Measurements from ENCODE around the gene CORO6. TPM values are rescaled to one million over a fixed set of nuclear protein-coding genes. Genes with fewer than 3 reads are reported as not detected.

The CORO6 gene
- polyA plus RNA-seq, 2 donors, result 12.6 to 22.5 TPM

DNA sequence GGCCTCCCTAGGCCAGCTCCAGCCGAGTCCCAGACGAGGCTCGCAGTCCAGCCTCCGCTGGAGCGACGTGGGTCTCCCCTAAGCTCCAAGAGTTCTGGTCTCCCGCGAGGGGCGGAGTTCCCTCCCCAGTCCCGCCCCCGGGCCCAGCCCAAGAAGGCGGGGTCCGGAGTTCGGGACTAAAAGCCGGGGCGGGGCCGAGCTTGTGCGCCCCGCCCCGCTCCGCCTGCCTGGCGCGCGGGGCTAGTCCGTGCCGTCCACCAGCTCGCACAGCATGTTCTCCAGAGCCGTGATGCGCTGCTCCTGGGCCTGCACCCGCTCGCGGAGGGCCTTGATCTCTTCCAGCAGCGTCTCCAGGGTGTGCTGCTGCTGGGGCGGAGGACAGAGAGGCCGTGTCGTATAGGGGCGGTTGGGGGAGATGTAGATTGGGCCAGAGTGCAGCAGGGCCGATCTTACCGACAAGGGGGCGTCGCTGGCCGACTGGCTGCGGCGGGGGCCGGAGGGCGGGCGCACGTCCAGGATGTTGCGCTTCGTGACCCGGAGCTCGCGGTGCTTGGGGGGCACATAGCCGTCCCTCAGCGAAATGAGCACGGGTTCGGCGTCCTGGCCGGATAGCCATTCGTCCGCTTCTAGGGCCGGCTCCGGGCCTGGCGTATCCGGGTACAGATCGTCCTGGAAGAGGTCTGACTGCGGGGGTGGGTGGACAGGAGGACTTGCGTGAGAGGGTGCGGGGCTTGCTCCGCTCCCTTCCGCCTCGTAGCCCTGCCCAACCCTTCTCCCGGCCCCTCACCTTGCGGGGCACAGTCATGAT lies 7.0 kb downstream of the CORO6 start:
- peak overlapping the region; percentile 17 to 26 for H3K4me3 ChIP-seq (ENCODE audit: low read depth in 1 of 2, low read length in 2 of 2)
- WGBS, 2 donors, result 5 to 8% methylated on average over 65 to 74 of the region's 74 CpGs
- H3K4me1 ChIP-seq (ENCODE audit: control insufficient read depth in 2 of 2, insufficient read depth in 2 of 2, low read length in 1 of 2), result peaks cover 4 to 35% of the 10 kb centered on the region in 2 donors
- no peaks in the 10 kb centered on the region for H3K27me3 ChIP-seq (ENCODE audit: control insufficient read depth in 1 of 2, insufficient read depth in 2 of 2, low read length in 2 of 2)
- peak overlapping the region; percentile 40 to 44 for H3K27ac ChIP-seq (ENCODE audit: low read depth in 2 of 2, low read length in 1 of 2)
- no peaks in the 10 kb centered on the region for H3K36me3 ChIP-seq (ENCODE audit: control insufficient read depth in 2 of 2, insufficient read depth in 2 of 2, low read length in 1 of 2)
- H3K9me3 ChIP-seq (ENCODE audit: control insufficient read depth in 2 of 2, insufficient read depth in 1 of 2, low read depth in 1 of 2, low read length in 1 of 2), result no peaks in the 10 kb centered on the region

DNA sequence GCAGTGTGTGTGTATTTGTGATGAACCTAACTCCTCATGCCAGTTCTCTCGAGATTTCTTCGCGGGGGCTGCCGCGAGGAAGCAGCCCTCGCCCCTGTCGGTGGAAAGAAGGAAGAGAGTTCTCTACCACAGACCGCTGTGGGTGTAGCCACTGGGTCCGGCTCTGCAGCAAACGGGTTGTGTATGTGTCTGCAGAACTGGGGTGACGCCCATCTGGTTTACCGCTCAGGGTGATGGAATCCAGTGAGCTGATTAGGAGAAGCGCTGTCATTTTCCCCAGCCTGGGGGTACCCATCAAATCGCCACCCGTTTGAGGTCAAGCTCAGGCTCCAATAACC lies 7.7 kb downstream of the CORO6 start:
- Histone ChIP-seq H3K4me3 (ENCODE audit: low read depth in 1 of 2, low read length in 2 of 2) (peak overlapping the region; percentile 16 to 26), H3K36me3 (ENCODE audit: control insufficient read depth in 2 of 2, insufficient read depth in 2 of 2, low read length in 1 of 2) (no peaks in the 10 kb centered on the region), H3K27me3 (ENCODE audit: control insufficient read depth in 1 of 2, insufficient read depth in 2 of 2, low read length in 2 of 2) (no peaks in the 10 kb centered on the region), H3K27ac (ENCODE audit: low read depth in 2 of 2, low read length in 1 of 2) (peak overlapping the region in 1 of 2 donors; percentile 3), H3K9me3 (ENCODE audit: control insufficient read depth in 2 of 2, insufficient read depth in 1 of 2, low read depth in 1 of 2, low read length in 1 of 2) (no peaks in the 10 kb centered on the region), H3K4me1 (ENCODE audit: control insufficient read depth in 2 of 2, insufficient read depth in 2 of 2, low read length in 1 of 2) (peaks cover 4 to 35% of the 10 kb centered on the region in 2 donors)
- WGBS, 2 donors, result 18 to 21% methylated on average over 15 of the region's 15 CpGs

DNA sequence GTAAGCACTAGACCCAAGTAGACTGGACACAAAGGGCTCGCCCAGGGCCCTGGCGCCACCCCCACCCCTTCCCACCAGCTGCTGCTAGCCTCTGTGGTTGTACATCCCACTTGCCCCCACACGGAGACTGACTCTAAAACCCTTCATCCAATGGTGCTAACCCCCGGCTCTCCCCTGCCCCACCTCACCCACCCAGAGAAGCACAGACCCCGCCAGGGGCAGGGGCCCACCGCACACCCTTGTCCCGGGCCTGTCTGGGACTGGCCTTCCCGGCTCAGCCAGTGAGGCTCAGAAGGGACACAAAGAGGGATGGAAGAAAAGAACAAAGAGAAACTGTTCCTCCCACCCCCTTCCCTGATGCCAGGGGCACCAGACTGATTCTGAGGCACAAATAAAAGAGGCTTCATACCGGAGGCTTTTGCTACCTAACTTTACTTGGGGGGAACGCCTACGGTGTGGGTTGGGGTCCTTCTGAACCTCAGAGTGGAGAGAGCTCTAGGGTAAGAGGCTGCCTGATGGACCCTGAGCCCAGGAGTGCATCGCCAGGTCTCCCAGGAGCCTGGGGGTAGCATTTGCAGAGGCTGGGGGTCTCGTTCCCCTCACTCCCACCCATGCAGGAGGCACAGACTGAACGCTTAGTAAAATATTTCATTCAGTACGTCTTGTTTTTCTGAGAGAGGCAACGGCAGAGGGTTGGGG lies 8.2 kb downstream of the CORO6 start:
- Histone ChIP-seq H3K4me3 (ENCODE audit: low read depth in 1 of 2, low read length in 2 of 2) (no peak overlapping the region), H3K36me3 (ENCODE audit: control insufficient read depth in 2 of 2, insufficient read depth in 2 of 2, low read length in 1 of 2) (no peaks in the 10 kb centered on the region), H3K9me3 (ENCODE audit: control insufficient read depth in 2 of 2, insufficient read depth in 1 of 2, low read depth in 1 of 2, low read length in 1 of 2) (no peaks in the 10 kb centered on the region), H3K4me1 (ENCODE audit: control insufficient read depth in 2 of 2, insufficient read depth in 2 of 2, low read length in 1 of 2) (peaks cover 4 to 35% of the 10 kb centered on the region in 2 donors), H3K27me3 (ENCODE audit: control insufficient read depth in 1 of 2, insufficient read depth in 2 of 2, low read length in 2 of 2) (no peaks in the 10 kb centered on the region), H3K27ac (ENCODE audit: low read depth in 2 of 2, low read length in 1 of 2) (no peak overlapping the region)
- WGBS, 2 donors, result 55 to 63% methylated on average over 16 of the region's 16 CpGs

DNA sequence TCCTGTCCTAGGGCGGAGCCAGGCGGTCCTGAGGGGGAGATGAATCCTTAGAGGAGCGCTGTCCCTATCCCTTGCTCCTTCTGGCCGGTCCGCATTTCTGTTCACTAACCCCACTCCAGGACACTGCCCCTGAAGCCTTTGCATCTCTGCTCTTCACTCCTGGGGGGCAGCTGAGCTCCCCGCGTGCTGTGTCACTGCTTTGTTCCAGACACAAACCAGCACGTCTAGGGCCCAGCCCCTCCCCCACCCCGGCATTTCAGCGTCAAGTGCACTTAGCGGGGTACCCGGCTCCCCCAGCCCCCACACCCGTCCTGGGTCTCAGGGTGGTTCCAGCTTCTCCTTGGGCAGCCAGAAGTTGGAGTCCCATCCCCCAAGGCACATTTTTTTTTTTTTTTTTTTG lies 8.9 kb downstream of the CORO6 start:
- no peaks in the 10 kb centered on the region for H3K9me3 ChIP-seq (ENCODE audit: control insufficient read depth in 2 of 2, insufficient read depth in 1 of 2, low read depth in 1 of 2, low read length in 1 of 2)
- no peak overlapping the region for H3K4me3 ChIP-seq (ENCODE audit: low read depth in 1 of 2, low read length in 2 of 2)
- no peaks in the 10 kb centered on the region for H3K27me3 ChIP-seq (ENCODE audit: control insufficient read depth in 1 of 2, insufficient read depth in 2 of 2, low read length in 2 of 2)
- H3K27ac ChIP-seq (ENCODE audit: low read depth in 2 of 2, low read length in 1 of 2), result no peak overlapping the region
- no peaks in the 10 kb centered on the region for H3K36me3 ChIP-seq (ENCODE audit: control insufficient read depth in 2 of 2, insufficient read depth in 2 of 2, low read length in 1 of 2)
- WGBS, 2 donors, result 21 to 29% methylated on average over 13 of the region's 13 CpGs
- peaks cover 4 to 35% of the 10 kb centered on the region in 2 donors for H3K4me1 ChIP-seq (ENCODE audit: control insufficient read depth in 2 of 2, insufficient read depth in 2 of 2, low read length in 1 of 2)

DNA sequence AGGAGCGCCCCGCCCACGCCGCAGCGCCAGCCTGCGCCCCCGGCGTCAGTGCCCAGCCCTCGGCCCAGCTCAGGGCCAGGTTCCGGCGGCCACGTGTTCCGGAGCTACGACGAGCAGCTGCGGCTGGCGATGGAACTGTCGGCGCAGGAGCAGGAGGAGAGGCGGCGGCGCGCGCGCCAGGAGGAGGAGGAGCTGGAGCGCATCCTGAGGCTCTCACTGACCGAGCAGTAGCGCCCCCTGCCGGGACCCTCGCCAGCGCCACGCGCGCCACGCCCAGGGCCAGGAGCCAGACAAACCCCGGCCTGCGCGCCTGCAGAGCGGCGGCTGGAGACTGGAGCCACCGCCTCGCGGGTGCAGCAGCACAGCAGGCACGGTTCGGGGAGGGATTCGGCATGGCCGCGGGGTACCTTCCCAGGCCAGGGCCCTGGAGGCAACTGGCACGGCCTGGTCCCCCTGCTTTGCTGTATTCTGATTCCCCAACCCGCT lies 9.3 kb downstream of the CORO6 start:
- H3K4me1 ChIP-seq (ENCODE audit: control insufficient read depth in 2 of 2, insufficient read depth in 2 of 2, low read length in 1 of 2), result peaks cover 4 to 32% of the 10 kb centered on the region in 2 donors
- no peak overlapping the region for H3K27ac ChIP-seq (ENCODE audit: low read depth in 2 of 2, low read length in 1 of 2)

DNA sequence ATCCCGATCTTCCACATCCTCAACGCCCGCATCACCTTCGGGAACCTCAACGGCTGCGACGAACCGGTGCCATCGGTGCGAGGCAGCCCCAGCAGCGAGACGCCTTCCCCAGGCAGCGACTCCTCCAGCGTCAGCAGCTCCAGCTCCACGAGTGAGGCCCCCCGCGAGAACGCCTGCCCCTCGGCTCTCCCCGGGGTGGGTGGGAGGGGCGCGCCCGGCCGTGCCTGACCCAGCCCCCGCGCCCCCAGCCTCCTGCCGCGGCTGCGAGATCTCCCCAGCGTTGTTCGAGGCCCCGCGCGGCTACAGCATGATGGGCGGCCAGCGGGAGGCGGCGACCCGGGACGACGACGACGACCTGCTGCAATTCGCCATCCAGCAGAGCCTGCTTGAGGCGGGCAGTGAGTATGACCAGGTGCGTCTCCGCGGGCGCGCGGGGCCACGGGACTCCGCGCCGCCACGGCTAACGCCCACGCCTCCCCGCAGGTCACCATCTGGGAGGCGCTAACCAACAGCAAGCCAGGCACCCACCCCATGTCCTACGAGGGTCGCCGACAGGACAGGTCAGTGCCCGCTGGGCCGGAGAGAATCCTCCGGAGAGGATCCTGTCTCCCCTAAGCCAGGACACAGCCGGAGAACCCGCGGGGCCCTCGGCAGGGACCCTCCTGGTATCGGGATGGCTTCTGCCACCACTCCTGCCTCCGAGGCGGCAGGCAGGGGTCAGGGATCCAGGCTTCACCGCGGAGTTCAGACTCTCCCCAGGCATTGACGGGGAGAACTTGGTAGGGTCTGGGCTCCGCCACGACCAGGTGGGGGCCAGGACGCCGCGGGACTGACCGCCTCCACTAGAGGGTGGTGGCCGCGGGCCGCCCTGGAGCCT lies 10.1 kb downstream of the CORO6 start:
- WGBS, 2 donors, result 58 to 72% methylated on average over 85 of the region's 85 CpGs
- no peaks in the 10 kb centered on the region for H3K9me3 ChIP-seq (ENCODE audit: control insufficient read depth in 2 of 2, insufficient read depth in 1 of 2, low read depth in 1 of 2, low read length in 1 of 2)
- no peaks in the 10 kb centered on the region for H3K27me3 ChIP-seq (ENCODE audit: control insufficient read depth in 1 of 2, insufficient read depth in 2 of 2, low read length in 2 of 2)
- H3K36me3 ChIP-seq (ENCODE audit: control insufficient read depth in 2 of 2, insufficient read depth in 2 of 2, low read length in 1 of 2), result no peaks in the 10 kb centered on the region
- no peak overlapping the region for H3K27ac ChIP-seq (ENCODE audit: low read depth in 2 of 2, low read length in 1 of 2)
- peaks cover 2 to 31% of the 10 kb centered on the region in 2 donors for H3K4me1 ChIP-seq (ENCODE audit: control insufficient read depth in 2 of 2, insufficient read depth in 2 of 2, low read length in 1 of 2)
- H3K4me3 ChIP-seq (ENCODE audit: low read depth in 1 of 2, low read length in 2 of 2), result no peak overlapping the region

More for the DNA sequence above, 9.3 kb downstream of the CORO6 start:
- Histone ChIP-seq H3K4me3 (ENCODE audit: low read depth in 1 of 2, low read length in 2 of 2) (peak overlapping the region in 1 of 2 donors; percentile 5), H3K9me3 (ENCODE audit: control insufficient read depth in 2 of 2, insufficient read depth in 1 of 2, low read depth in 1 of 2, low read length in 1 of 2) (no peaks in the 10 kb centered on the region), H3K36me3 (ENCODE audit: control insufficient read depth in 2 of 2, insufficient read depth in 2 of 2, low read length in 1 of 2) (no peaks in the 10 kb centered on the region), H3K27me3 (ENCODE audit: control insufficient read depth in 1 of 2, insufficient read depth in 2 of 2, low read length in 2 of 2) (no peaks in the 10 kb centered on the region)
- 1 to 2% methylated on average over 37 to 50 of the region's 50 CpGs for WGBS, 2 donors

DNA sequence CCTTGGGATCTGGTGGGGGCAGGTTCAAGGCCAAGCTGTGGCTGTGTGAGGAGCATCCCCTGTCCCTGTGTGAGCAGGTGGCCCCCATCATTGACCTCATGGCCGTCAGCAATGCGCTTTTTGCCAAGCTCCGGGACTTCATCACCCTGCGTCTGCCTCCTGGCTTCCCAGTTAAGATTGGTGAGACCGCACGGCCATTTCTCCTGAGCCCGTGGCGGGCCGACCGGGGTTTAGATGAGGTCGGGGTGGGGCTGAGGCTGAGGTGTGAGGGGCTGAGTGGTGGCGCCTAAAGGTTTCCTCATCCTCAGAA lies 10.7 kb downstream of the CORO6 start:
- H3K4me3 ChIP-seq (ENCODE audit: low read depth in 1 of 2, low read length in 2 of 2), result no peak overlapping the region
- H3K27me3 ChIP-seq (ENCODE audit: control insufficient read depth in 1 of 2, insufficient read depth in 2 of 2, low read length in 2 of 2), result no peaks in the 10 kb centered on the region
- H3K4me1 ChIP-seq (ENCODE audit: control insufficient read depth in 2 of 2, insufficient read depth in 2 of 2, low read length in 1 of 2), result peaks cover 2 to 25% of the 10 kb centered on the region in 2 donors
- no peaks in the 10 kb centered on the region for H3K36me3 ChIP-seq (ENCODE audit: control insufficient read depth in 2 of 2, insufficient read depth in 2 of 2, low read length in 1 of 2)
- H3K27ac ChIP-seq (ENCODE audit: low read depth in 2 of 2, low read length in 1 of 2), result no peak overlapping the region
- 92 to 96% methylated on average over 12 of the region's 12 CpGs for WGBS, 2 donors
- no peaks in the 10 kb centered on the region for H3K9me3 ChIP-seq (ENCODE audit: control insufficient read depth in 2 of 2, insufficient read depth in 1 of 2, low read depth in 1 of 2, low read length in 1 of 2)

DNA sequence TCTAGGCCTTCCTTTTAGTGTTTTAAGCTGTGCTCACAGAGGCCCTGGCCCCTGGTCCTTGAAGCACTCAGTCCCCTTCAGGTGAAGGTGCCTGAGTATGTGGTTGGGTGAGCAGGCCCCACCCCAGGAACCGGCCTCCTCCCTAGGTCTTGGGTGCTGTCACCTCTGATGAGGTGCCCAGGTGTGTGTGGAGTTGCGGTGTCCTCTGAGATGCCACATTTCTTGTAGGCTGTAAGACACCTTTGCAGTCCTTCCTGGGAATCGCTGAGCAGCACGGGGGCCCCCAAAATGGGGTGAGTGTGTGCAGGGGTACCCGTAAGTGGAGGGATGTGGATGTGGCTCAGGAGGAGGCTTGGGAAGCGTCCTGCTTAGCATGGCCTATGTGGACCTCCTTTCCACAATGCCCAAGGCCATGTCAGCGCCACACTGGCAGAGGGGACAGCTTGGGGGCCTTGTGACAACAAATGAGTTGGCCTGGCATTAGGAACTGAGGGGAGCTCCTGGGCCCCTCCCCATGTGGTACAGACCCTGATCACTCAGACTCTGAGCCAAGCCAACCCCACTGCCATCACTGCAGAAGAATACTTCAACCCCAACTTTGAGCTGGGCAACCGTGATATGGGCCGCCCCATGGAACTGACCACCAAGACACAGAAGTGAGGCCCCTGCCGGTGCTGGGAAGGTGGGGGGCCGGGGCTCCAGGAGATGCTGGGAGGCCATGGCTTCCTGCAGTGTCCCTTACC lies 11.2 kb downstream of the CORO6 start:
- 95 to 96% methylated on average over 11 of the region's 11 CpGs for WGBS, 2 donors
- no peak overlapping the region for H3K4me3 ChIP-seq (ENCODE audit: low read depth in 1 of 2, low read length in 2 of 2)

DNA sequence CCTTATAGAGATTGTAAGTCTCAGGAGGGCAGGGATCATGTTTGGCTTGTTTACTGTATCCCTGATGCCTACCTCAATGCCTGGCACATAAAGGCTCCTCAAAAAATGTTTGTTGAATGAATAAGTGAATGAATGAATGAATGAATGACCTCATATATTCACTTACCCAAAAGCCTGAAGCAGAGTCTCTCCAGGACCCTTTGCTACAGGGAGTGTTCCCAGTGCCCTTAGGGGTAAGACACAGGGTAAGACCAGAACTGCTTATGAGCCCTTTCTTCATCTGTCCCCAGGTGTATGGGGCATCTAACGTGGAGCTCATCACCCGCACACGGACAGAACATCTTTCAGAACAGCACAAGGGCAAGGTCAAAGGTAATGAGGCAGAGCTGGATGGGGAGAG lies 12.3 kb downstream of the CORO6 start:
- Histone ChIP-seq H3K4me3 (ENCODE audit: low read depth in 1 of 2, low read length in 2 of 2) (no peak overlapping the region), H3K27me3 (ENCODE audit: control insufficient read depth in 1 of 2, insufficient read depth in 2 of 2, low read length in 2 of 2) (no peaks in the 10 kb centered on the region), H3K27ac (ENCODE audit: low read depth in 2 of 2, low read length in 1 of 2) (no peak overlapping the region), H3K9me3 (ENCODE audit: control insufficient read depth in 2 of 2, insufficient read depth in 1 of 2, low read depth in 1 of 2, low read length in 1 of 2) (no peaks in the 10 kb centered on the region), H3K4me1 (ENCODE audit: control insufficient read depth in 2 of 2, insufficient read depth in 2 of 2, low read length in 1 of 2) (peaks cover 2 to 14% of the 10 kb centered on the region in 2 donors), H3K36me3 (ENCODE audit: control insufficient read depth in 2 of 2, insufficient read depth in 2 of 2, low read length in 1 of 2) (no peaks in the 10 kb centered on the region)
- 82 to 87% methylated on average over 3 of the region's 3 CpGs for WGBS, 2 donors

More for the DNA sequence above, 11.2 kb downstream of the CORO6 start:
- H3K27ac ChIP-seq (ENCODE audit: low read depth in 2 of 2, low read length in 1 of 2), result no peak overlapping the region
- no peaks in the 10 kb centered on the region for H3K9me3 ChIP-seq (ENCODE audit: control insufficient read depth in 2 of 2, insufficient read depth in 1 of 2, low read depth in 1 of 2, low read length in 1 of 2)
- H3K36me3 ChIP-seq (ENCODE audit: control insufficient read depth in 2 of 2, insufficient read depth in 2 of 2, low read length in 1 of 2), result no peaks in the 10 kb centered on the region
- no peaks in the 10 kb centered on the region for H3K27me3 ChIP-seq (ENCODE audit: control insufficient read depth in 1 of 2, insufficient read depth in 2 of 2, low read length in 2 of 2)
- H3K4me1 ChIP-seq (ENCODE audit: control insufficient read depth in 2 of 2, insufficient read depth in 2 of 2, low read length in 1 of 2), result peaks cover 2 to 21% of the 10 kb centered on the region in 2 donors

Measured in esophagus (tissue), 2 donors.